NT2/D1 (cell line): ENCODE results near the gene NAA15.
"Not testable (repeated sequence)": the region's sequence is repeated elsewhere in the genome, so short reads cannot be mapped to it uniquely, and the experiment has no call there.

Source experiments
- DNase-seq: peaks from one replicate; pipeline ENCODE4 v3.0.0-alpha.2; 2011; ENCODE audit warnings: low read depth, low spot score
- H3K27me3 ChIP-seq: 2 replicates; pipeline ENCODE4 v1.6.0; 2011; ENCODE audit warnings: mild to moderate bottlenecking; ENCODE audit not compliant: insufficient read length, insufficient read depth
- H3K36me3 ChIP-seq: 2 replicates; pipeline ENCODE4 v1.6.1; 2011; ENCODE audit warnings: mild to moderate bottlenecking, low read length, mixed read lengths; ENCODE audit not compliant: insufficient read depth, insufficient read length
- H3K4me1 ChIP-seq: 2 replicates; pipeline ENCODE4 v1.5.1; 2011; ENCODE audit not compliant: insufficient read depth, insufficient read length
- H3K4me3 ChIP-seq: 2 replicates; pipeline ENCODE4 v1.5.1; 2011; ENCODE audit warnings: low read depth; ENCODE audit not compliant: insufficient read length
- H3K9ac ChIP-seq: 2 replicates; pipeline ENCODE4 v1.6.0; 2011; ENCODE audit warnings: low read depth; ENCODE audit not compliant: insufficient read length
- H3K9me3 ChIP-seq: 2 replicates; pipeline ENCODE4 v1.5.1; 2011; ENCODE audit warnings: mild to moderate bottlenecking, low read length; ENCODE audit not compliant: insufficient read depth
- SUZ12 ChIP-seq: IDR thresholded peaks from 2 replicates; pipeline ENCODE4 v1.6.1; 2011; ENCODE audit not compliant: insufficient read length, insufficient read depth; ENCODE audit errors: extremely low read depth
- YY1 ChIP-seq: IDR thresholded peaks from 2 replicates; pipeline ENCODE4 v1.6.1; 2011; ENCODE audit not compliant: insufficient read length, insufficient read depth
- ZNF274 ChIP-seq: IDR thresholded peaks from 2 replicates; pipeline ENCODE4 v1.6.1; 2011; ENCODE audit warnings: mild to moderate bottlenecking, low read depth, low read length

NAA15 gene

GRCh38 chr4:139314047-139314800 is 12.9 kb downstream of the NAA15 start:
- Histone ChIP-seq H3K4me3 (no peak overlapping the region), H3K9ac (no peak overlapping the region), H3K27me3 (no peaks in the 10 kb centered on the region), H3K4me1 (peaks cover 4% of the 10 kb centered on the region), H3K9me3 (no peaks in the 10 kb centered on the region), H3K36me3 (no peaks in the 10 kb centered on the region)
- no peak for TF ChIP-seq ZNF274
- no peak for TF ChIP-seq YY1
- TF ChIP-seq SUZ12, result no peak
- no peak for DNase-seq

- H3K4me3 ChIP-seq, result no peak overlapping the region
- TF ChIP-seq ZNF274, result no peak
- TF ChIP-seq YY1, result no peak
- TF ChIP-seq SUZ12, result no peak
- no peak for DNase-seq
- no peaks in the 10 kb centered on the region for H3K9me3 ChIP-seq
- H3K27me3 ChIP-seq, result no peaks in the 10 kb centered on the region
- H3K4me1 ChIP-seq, result peaks cover 4% of the 10 kb centered on the region
- no peak overlapping the region for H3K9ac ChIP-seq
- H3K36me3 ChIP-seq, result no peaks in the 10 kb centered on the region
Observed at GRCh38 chr4:139315221-139315675, 13.9 kb downstream of the NAA15 start.

- Histone ChIP-seq H3K36me3 (no peaks in the 10 kb centered on the region), H3K4me1 (peaks cover 4% of the 10 kb centered on the region)
- TF ChIP-seq ZNF274, result no peak
- TF ChIP-seq SUZ12, result no peak
- no peak for TF ChIP-seq YY1
Observed at GRCh38 chr4:139316733-139317132, 15.4 kb downstream of the NAA15 start.

GRCh38 chr4:139317635-139318034 is 16.3 kb downstream of the NAA15 start:
- Histone ChIP-seq H3K4me3 (no peak overlapping the region), H3K4me1 (peaks cover 4% of the 10 kb centered on the region), H3K27me3 (no peaks in the 10 kb centered on the region), H3K9me3 (no peaks in the 10 kb centered on the region), H3K36me3 (no peaks in the 10 kb centered on the region), H3K9ac (no peak overlapping the region)
- DNase-seq, result no peak
- TF ChIP-seq ZNF274 (no peak), SUZ12 (no peak), YY1 (no peak)

More at GRCh38 chr4:139316733-139317132, 15.4 kb downstream of the NAA15 start:
- Histone ChIP-seq H3K9ac (no peak overlapping the region), H3K9me3 (no peaks in the 10 kb centered on the region), H3K27me3 (no peaks in the 10 kb centered on the region), H3K4me3 (no peak overlapping the region)
- DNase-seq, result no peak

- TF ChIP-seq ZNF274, result no peak
- no peak for TF ChIP-seq SUZ12
- TF ChIP-seq YY1, result no peak
- no peak for DNase-seq
- H3K4me1 ChIP-seq, result peaks cover 4% of the 10 kb centered on the region
- no peaks in the 10 kb centered on the region for H3K27me3 ChIP-seq
- no peak overlapping the region for H3K9ac ChIP-seq
- H3K36me3 ChIP-seq, result no peaks in the 10 kb centered on the region
- no peak overlapping the region for H3K4me3 ChIP-seq
- H3K9me3 ChIP-seq, result no peaks in the 10 kb centered on the region
Observed at GRCh38 chr4:139319571-139319970, 18.3 kb downstream of the NAA15 start.

- H3K36me3 ChIP-seq, DNase-seq, H3K27me3 ChIP-seq: not testable (repeated sequence)
Observed at GRCh38 chr4:139322070-139322469, 20.8 kb downstream of the NAA15 start.

GRCh38 chr4:139322541-139322940 is 21.2 kb downstream of the NAA15 start:
- H3K4me3 ChIP-seq, H3K36me3 ChIP-seq, H3K9me3 ChIP-seq, DNase-seq, H3K27me3 ChIP-seq, H3K4me1 ChIP-seq, H3K9ac ChIP-seq: not testable (repeated sequence)

More at GRCh38 chr4:139322070-139322469, 20.8 kb downstream of the NAA15 start:
- not testable (repeated sequence) for H3K4me3 ChIP-seq, H3K9ac ChIP-seq, H3K9me3 ChIP-seq, H3K4me1 ChIP-seq
